ENCODE results near the gene PIGN.

Gene PIGN

GRCh38 chr18:62097698-62098097 lies 89.2 kb downstream of the PIGN start:
- TF ChIP-seq CTCF (IDR thresholded peaks at IDR 0.05; ENCODE audit: low read depth, low read length): no peak

GRCh38 chr18:62091487-62092120 lies 95.3 kb downstream of the PIGN start:
- no peak for TF ChIP-seq CTCF (IDR thresholded peaks at IDR 0.05; ENCODE audit: low read depth, low read length)
- DNase-seq (ENCODE audit: extremely low read depth, low read depth): no peak

More at GRCh38 chr18:62097698-62098097, 89.2 kb downstream of the PIGN start:
- no peak for DNase-seq (ENCODE audit: extremely low read depth, low read depth)

GRCh38 chr18:62089174-62089573 lies 97.7 kb downstream of the PIGN start:
- DNase-seq (ENCODE audit: extremely low read depth, low read depth): no peak
- no peak for TF ChIP-seq CTCF (IDR thresholded peaks at IDR 0.05; ENCODE audit: low read depth, low read length)

- no peak for TF ChIP-seq CTCF (IDR thresholded peaks at IDR 0.05; ENCODE audit: low read depth, low read length)
- DNase-seq (ENCODE audit: extremely low read depth, low read depth): no peak
Observed at GRCh38 chr18:62088156-62088555, 98.7 kb downstream of the PIGN start.

- no peak for TF ChIP-seq CTCF (IDR thresholded peaks at IDR 0.05; ENCODE audit: low read depth, low read length)
- DNase-seq (ENCODE audit: extremely low read depth, low read depth): no peak
Observed at GRCh38 chr18:62085756-62086155, 101.1 kb downstream of the PIGN start.

GRCh38 chr18:62081761-62082294 lies 105.0 kb downstream of the PIGN start:
- no peak for DNase-seq (ENCODE audit: extremely low read depth, low read depth)
- no peak for TF ChIP-seq CTCF (IDR thresholded peaks at IDR 0.05; ENCODE audit: low read depth, low read length)

- no peak for TF ChIP-seq CTCF (IDR thresholded peaks at IDR 0.05; ENCODE audit: low read depth, low read length)
- DNase-seq (ENCODE audit: extremely low read depth, low read depth): no peak
Observed at GRCh38 chr18:62081248-62081647, 105.6 kb downstream of the PIGN start.

Measured in AG09319 (cell line).